GM20000 (cell line): ENCODE data around the gene UTP4.

Experiments
- DNase-seq: peaks from one replicate; pipeline ENCODE4 v3.0.0; 2012; ENCODE audit warnings: low spot score
- TF ChIP-seq, protein P1 (sequence below): IDR thresholded peaks from 2 replicates; pipeline ENCODE4 v1.5.1; 2012; ENCODE audit warnings: mild to moderate bottlenecking, control low read depth; ENCODE audit errors: extremely low read depth, missing control alignments

Gene UTP4

DNA sequence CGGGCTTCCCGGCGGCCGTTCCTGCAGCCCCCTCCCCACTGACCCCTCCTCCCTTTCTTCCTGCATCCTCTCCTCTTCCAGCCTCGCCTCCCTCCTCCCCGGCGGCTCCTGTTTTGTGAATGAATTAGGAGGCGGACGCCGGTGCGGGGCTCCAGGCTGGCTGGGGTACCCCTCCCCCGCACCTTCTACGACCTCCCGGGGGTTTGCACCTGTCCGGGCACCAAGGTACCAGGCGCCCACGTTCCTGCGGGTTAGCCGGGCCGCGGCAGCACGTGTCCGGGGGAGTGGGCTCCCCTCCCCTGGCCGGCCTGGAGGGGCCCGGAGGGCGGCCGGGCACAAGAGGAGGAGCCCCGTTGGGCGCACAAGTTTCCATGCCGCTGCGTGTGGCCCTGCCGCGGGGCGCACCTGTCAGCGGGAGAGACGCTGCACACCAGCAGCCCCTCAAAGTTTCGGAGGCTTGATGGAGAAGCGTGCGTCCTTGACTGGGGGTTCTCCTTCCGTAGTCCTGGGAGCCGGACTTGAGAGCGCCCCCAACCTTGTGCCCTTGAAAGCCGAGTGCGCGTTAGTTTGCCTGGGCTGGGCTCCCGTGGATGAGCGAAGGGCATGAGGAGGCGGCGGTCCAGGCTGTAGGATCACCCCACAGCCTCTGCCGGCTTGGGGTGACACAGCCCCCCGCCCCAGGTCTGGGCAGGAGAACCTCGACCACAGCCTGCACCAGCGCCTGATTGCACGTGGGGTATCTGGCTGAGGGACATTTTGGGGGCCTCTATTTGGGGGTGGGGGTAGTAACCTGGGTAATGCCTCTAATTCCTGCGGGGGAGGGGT lies 25.7 kb upstream of the UTP4 start:
- peak; percentile 69 for DNase-seq
- TF ChIP-seq, protein P1, sequence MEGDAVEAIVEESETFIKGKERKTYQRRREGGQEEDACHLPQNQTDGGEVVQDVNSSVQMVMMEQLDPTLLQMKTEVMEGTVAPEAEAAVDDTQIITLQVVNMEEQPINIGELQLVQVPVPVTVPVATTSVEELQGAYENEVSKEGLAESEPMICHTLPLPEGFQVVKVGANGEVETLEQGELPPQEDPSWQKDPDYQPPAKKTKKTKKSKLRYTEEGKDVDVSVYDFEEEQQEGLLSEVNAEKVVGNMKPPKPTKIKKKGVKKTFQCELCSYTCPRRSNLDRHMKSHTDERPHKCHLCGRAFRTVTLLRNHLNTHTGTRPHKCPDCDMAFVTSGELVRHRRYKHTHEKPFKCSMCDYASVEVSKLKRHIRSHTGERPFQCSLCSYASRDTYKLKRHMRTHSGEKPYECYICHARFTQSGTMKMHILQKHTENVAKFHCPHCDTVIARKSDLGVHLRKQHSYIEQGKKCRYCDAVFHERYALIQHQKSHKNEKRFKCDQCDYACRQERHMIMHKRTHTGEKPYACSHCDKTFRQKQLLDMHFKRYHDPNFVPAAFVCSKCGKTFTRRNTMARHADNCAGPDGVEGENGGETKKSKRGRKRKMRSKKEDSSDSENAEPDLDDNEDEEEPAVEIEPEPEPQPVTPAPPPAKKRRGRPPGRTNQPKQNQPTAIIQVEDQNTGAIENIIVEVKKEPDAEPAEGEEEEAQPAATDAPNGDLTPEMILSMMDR = no peak

DNA sequence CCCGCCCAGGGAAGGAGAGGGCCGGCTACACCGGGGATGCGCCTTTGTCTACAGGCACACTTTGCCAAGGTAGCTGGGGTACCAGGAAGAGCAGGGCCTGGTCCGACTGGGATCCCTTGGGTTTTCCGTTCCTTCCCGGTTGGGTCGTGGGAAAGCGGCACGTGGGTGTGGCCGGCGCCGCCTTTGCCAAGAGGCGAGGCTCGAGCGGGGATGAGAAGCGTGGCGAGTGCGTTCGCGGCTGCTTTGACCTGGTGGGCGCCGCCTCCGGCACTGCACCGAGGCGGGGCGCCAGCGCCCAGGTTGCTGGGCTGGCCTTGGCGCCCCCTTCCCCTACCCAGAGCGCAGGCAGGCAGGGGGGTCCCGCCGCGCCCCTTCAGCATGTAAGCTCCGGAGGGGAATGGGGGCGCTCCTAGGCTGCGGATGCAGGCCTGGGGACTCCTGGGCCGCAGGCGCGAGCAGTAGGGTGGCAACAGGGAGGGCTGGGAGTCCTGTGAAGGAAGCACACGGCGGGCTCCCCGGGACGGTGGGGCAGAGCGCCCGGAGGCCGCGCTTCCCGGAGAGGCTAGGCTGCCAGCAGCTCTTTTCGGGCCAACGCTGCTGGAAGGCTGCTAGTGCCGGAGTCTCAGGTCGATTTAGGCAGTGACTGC lies 25.0 kb upstream of the UTP4 start:
- peak; percentile 47 for DNase-seq
- TF ChIP-seq, protein P1 = no peak

DNA sequence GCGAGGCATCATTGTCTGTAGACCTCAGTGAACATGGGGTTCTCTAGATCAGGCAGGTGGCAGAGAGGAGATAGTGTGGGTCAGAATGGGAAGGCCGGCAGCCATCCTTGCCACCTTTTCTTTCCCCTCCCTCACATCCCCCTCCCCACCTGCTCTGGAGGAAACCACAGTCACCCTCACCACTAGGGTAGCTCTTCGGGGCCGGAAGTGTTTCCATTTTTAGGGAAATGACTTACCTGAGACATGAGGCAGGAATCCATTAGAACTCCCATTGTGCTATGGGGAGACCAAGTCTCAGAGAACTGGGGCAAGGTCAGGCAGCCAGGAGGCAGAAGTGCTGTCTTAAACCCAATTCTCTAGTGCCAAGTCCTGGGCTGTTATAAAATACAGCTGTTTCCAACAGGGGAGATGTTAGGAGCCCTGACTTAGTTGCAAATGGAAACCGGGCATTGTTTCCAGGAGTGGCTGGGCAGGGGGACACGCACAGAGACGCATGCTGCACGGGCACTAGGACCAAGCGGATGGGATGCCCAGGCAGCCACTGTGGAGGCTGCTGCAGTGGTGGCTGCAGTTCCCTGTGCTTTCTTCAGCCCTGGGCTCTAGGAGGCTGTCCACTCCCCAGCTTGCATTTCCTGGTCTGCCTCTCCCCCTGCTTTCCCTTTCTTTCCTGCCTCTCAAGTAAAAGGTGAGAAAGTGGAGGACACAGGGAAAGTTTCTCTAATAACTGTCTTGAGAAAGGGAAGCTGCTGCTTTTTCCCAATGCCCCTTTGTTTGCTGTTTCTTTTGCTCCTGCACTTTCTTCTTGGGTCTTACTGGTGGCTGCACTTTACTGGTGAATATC lies 24.2 kb upstream of the UTP4 start:
- TF ChIP-seq, protein P1 = no peak
- peak; percentile 38 for DNase-seq

DNA sequence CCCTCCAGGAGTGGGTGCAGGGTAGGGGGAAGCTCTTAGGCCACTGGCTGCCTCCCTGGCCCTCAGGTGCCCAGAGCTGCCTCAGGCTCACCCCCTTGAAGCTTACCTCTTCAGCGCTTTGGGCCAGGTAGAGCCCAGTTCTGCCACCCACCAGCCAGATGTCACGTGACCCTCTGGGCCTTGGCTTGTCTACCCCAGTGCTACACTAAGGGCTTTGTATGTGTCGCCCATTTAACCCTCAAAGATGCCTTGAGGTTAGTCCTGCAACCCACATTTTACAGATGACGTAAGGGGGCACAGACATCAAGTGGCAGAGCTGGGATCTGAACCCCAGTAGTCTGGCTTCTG lies 23.6 kb upstream of the UTP4 start:
- TF ChIP-seq, protein P1 = no peak
- DNase-seq = no peak

DNA sequence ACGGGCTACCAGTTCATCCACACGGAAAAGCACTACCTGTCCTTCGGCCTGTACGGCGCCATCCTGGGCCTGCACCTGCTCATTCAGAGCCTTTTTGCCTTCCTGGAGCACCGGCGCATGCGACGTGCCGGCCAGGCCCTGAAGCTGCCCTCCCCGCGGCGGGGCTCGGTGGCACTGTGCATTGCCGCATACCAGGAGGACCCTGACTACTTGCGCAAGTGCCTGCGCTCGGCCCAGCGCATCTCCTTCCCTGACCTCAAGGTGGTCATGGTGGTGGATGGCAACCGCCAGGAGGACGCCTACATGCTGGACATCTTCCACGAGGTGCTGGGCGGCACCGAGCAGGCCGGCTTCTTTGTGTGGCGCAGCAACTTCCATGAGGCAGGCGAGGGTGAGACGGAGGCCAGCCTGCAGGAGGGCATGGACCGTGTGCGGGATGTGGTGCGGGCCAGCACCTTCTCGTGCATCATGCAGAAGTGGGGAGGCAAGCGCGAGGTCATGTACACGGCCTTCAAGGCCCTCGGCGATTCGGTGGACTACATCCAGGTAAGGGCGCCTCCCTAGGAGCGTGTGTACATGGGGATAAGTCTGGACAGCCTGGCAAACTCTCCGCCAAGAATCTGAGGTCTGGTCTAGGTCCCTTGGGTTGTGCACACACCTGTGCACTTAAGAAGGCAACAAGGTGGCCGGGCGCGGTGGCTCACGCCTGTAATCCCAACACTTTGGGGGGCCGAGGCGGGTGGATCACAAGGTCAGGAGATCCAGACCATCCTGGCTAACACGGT lies 22.8 kb upstream of the UTP4 start:
- no peak for DNase-seq
- TF ChIP-seq, protein P1 = no peak

DNA sequence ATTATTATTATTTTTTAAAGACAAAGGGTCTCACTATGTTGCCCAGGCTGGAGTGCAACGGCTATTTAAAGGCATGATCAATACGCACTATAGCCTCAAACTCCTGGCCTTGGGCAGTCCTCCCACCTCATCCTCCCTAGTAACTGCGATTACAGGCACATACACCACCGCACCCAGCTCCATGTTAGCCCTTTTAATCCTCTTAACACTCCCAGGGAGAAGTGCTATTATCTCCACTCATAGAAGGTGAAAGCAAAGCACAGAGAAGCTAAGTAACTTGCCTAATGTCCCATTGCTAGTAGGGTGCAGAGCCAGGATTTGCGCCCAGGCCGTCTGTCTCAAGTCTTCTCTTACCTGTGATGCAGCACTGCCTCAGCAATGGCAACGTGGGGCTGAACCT lies 22.0 kb upstream of the UTP4 start:
- DNase-seq = no peak
- TF ChIP-seq, protein P1 = no peak
